ENCODE data around the gene KANSL1L. TPM values are rescaled to one million over a fixed set of nuclear protein-coding genes. Genes with fewer than 3 reads are reported as not detected.

KANSL1L gene, protein sequence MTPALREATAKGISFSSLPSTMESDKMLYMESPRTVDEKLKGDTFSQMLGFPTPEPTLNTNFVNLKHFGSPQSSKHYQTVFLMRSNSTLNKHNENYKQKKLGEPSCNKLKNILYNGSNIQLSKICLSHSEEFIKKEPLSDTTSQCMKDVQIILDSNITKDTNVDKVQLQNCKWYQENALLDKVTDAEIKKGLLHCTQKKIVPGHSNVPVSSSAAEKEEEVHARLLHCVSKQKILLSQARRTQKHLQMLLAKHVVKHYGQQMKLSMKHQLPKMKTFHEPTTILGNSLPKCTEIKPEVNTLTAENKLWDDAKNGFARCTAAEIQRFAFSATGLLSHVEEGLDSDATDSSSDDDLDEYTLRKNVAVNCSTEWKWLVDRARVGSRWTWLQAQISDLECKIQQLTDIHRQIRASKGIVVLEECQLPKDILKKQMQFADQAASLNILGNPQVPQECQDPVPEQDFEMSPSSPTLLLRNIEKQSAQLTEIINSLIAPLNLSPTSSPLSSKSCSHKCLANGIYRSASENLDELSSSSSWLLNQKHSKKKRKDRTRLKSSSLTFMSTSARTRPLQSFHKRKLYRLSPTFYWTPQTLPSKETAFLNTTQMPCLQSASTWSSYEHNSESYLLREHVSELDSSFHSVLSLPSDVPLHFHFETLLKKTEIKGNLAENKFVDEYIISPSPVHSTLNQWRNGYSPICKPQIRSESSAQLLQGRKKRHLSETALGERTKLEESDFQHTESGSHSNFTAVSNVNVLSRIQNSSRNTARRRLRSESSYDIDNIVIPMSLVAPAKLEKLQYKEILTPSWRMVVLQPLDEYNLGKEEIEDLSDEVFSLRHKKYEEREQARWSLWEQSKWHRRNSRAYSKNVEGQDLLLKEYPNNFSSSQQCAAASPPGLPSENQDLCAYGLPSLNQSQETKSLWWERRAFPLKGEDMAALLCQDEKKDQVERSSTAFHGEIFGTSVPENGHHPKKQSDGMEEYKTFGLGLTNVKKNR
- total RNA-seq, result 23.3 and 23.6 TPM in 2 replicates
- polyA plus RNA-seq, result 12.4 and 15.6 TPM in 2 replicates

GRCh38 chr2:210171309-210172218, at the start of gene KANSL1L:
KANSL1L (minus strand) TSS chr2:210171409; CDS start chr2:210154582, 16,827 bp downstream.
- Histone ChIP-seq H3K4me3 (peak within 1 kb of the TSS; percentile 74), H3K9me3 (ENCODE audit: low read depth) (no peaks in the 10 kb centered on the region), H3K27me3 (no peaks in the 10 kb centered on the region), H3K4me1 (ENCODE audit: low read depth) (peaks cover 17% of the 10 kb centered on the region), H3K36me3 (no peaks in the 10 kb centered on the region), H3K27ac (peak within 1 kb of the TSS; percentile 97)
- peak; percentile 99 for DNase-seq (ENCODE audit: low read depth in 1 of 2, low spot score in 1 of 2)
- no peak for TF ChIP-seq CTCF (IDR thresholded peaks at IDR 0.05; ENCODE audit: low read depth, low read length)

- no peak overlapping the region for H3K27ac ChIP-seq
- H3K27me3 ChIP-seq, result no peaks in the 10 kb centered on the region
- H3K9me3 ChIP-seq (ENCODE audit: low read depth), result no peaks in the 10 kb centered on the region
- no peak for DNase-seq (ENCODE audit: low read depth in 1 of 2, low spot score in 1 of 2)
- H3K36me3 ChIP-seq, result no peaks in the 10 kb centered on the region
- no peak for TF ChIP-seq CTCF (IDR thresholded peaks at IDR 0.05; ENCODE audit: low read depth, low read length)
- H3K4me1 ChIP-seq (ENCODE audit: low read depth), result no peaks in the 10 kb centered on the region
- H3K4me3 ChIP-seq, result no peak overlapping the region
Measured at GRCh38 chr2:210215120-210215519, 43.9 kb upstream of the KANSL1L start.

DNA sequence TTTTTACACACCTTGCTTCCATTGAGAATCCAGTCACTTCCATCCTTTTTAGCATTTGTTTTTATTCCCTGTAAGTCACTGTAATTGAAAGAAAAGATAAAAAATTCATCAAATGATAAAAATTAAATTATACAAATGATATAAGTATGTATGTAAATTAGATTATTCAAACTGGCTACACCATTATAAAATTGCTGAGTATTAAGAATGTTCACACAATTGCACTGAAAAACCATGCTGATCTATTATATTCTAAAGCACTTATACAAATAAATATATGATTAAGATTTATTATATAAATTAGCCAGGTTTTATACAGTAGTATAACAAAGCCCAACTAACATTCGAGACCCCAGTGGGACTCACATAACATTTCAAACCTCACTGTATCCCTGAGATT, 39.0 kb upstream of the KANSL1L start:
- Histone ChIP-seq H3K27me3 (no peaks in the 10 kb centered on the region), H3K36me3 (no peaks in the 10 kb centered on the region), H3K27ac (no peak overlapping the region), H3K4me1 (ENCODE audit: low read depth) (no peaks in the 10 kb centered on the region), H3K4me3 (no peak overlapping the region), H3K9me3 (ENCODE audit: low read depth) (no peaks in the 10 kb centered on the region)
- no peak for DNase-seq (ENCODE audit: low read depth in 1 of 2, low spot score in 1 of 2)
- TF ChIP-seq CTCF (IDR thresholded peaks at IDR 0.05; ENCODE audit: low read depth, low read length), result no peak

DNA sequence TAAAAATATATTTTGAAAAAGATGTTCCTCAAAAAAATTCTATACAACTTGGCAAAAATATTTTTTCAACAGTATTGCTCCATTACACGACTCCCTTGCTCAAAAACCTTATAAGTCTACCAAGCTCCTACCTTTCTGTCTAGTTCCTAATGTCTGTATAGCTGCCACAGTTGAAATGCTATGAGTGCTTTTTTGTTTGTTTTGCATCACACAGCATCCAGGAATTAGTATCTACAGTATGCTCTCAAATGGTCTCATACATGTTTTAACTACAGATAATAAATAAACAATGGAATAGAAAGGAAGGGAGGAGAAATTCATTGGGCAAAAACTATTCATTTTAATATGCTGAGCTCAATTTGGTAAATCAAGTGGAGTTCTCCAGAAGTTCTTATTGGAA, 36.7 kb upstream of the KANSL1L start:
- H3K4me3 ChIP-seq, result no peak overlapping the region
- no peaks in the 10 kb centered on the region for H3K4me1 ChIP-seq (ENCODE audit: low read depth)
- H3K27me3 ChIP-seq, result no peaks in the 10 kb centered on the region
- H3K27ac ChIP-seq, result no peak overlapping the region
- H3K36me3 ChIP-seq, result no peaks in the 10 kb centered on the region
- no peak for TF ChIP-seq CTCF (IDR thresholded peaks at IDR 0.05; ENCODE audit: low read depth, low read length)
- no peaks in the 10 kb centered on the region for H3K9me3 ChIP-seq (ENCODE audit: low read depth)
- DNase-seq (ENCODE audit: low read depth in 1 of 2, low spot score in 1 of 2), result no peak

GRCh38 chr2:210203558-210203957, 32.3 kb upstream of the KANSL1L start:
- H3K4me1 ChIP-seq (ENCODE audit: low read depth), result no peaks in the 10 kb centered on the region
- no peak for TF ChIP-seq CTCF (IDR thresholded peaks at IDR 0.05; ENCODE audit: low read depth, low read length)

More at GRCh38 chr2:210203558-210203957, 32.3 kb upstream of the KANSL1L start:
- no peaks in the 10 kb centered on the region for H3K9me3 ChIP-seq (ENCODE audit: low read depth)
- no peak overlapping the region for H3K27ac ChIP-seq
- peak in 1 of 2 donors; percentile 14 for DNase-seq (ENCODE audit: low read depth in 1 of 2, low spot score in 1 of 2)
- no peaks in the 10 kb centered on the region for H3K36me3 ChIP-seq
- H3K4me3 ChIP-seq, result no peak overlapping the region
- peaks cover 4% of the 10 kb centered on the region for H3K27me3 ChIP-seq

All from cardiac muscle cell (in vitro differentiated cells and primary cell).